Neural crest cell (in vitro differentiated cells): Measurements from ENCODE around the gene FRMPD2. TPM values are rescaled to one million over a fixed set of nuclear protein-coding genes. Genes with fewer than 3 reads are reported as not detected.

ENCODE experiments used
- DNase-seq: peaks from one replicate; pipeline ENCODE4 v3.0.0; 2021; ENCODE audit warnings: low read depth, mixed read lengths, low spot score
- H3K27ac Mint-ChIP-seq: one replicate; pipeline ENCODE4 v1.8.0; 2021; ENCODE audit warnings: mild to moderate bottlenecking, mixed read lengths; ENCODE audit not compliant: unreplicated experiment
- H3K27me3 Mint-ChIP-seq: 2 replicates; pipeline ENCODE4 v1.8.0; 2021; ENCODE audit warnings: low read depth, mild to moderate bottlenecking, mixed read lengths
- H3K36me3 Mint-ChIP-seq: 2 replicates; pipeline ENCODE4 v1.8.0; 2021; ENCODE audit warnings: low read depth, mild to moderate bottlenecking, mixed read lengths
- H3K4me1 Mint-ChIP-seq: 2 replicates; pipeline ENCODE4 v1.8.0; 2021; ENCODE audit warnings: mixed read lengths
- H3K4me3 Mint-ChIP-seq: one replicate; pipeline ENCODE4 v1.8.0; 2021; ENCODE audit warnings: mild to moderate bottlenecking, mixed read lengths
- H3K9me3 Mint-ChIP-seq: 2 replicates; pipeline ENCODE4 v1.8.0; 2021; ENCODE audit warnings: mixed read lengths
- CTCF ChIP-seq: fragments of 200-600 bp; sonication (generic); conservative IDR thresholded peaks from 2 replicates; pipeline ENCODE4 v1.5.0; 2021; ENCODE audit warnings: antibody characterized with exemption, mild to moderate bottlenecking
- total RNA-seq: library from RNA; stranded (reverse); gene quantifications from 2 replicates; pipeline ENCODE4 v1.2.1, GENCODE V29; 2021

The FRMPD2 gene
- total RNA-seq, 1 donor from 2014 or later = 0.26 TPM

- Mint-ChIP-seq H3K4me3 (no peak overlapping the region), H3K27ac (no peak overlapping the region), H3K9me3 (no peaks in the 10 kb centered on the region), H3K27me3 (peaks cover 4% of the 10 kb centered on the region), H3K36me3 (no peaks in the 10 kb centered on the region), H3K4me1 (peaks cover 3% of the 10 kb centered on the region)
- no peak for TF ChIP-seq CTCF
- no peak for DNase-seq
Observed at GRCh38 chr10:48272682-48273081, 1.8 kb downstream of the FRMPD2 start.

GRCh38 chr10:48271047-48271730 is 3.3 kb downstream of the FRMPD2 start:
- H3K27ac Mint-ChIP-seq = no peak overlapping the region
- no peak overlapping the region for H3K4me3 Mint-ChIP-seq
- no peaks in the 10 kb centered on the region for H3K9me3 Mint-ChIP-seq
- peaks cover 3% of the 10 kb centered on the region for H3K27me3 Mint-ChIP-seq
- peaks cover 3% of the 10 kb centered on the region for H3K4me1 Mint-ChIP-seq
- H3K36me3 Mint-ChIP-seq = no peaks in the 10 kb centered on the region
- TF ChIP-seq CTCF = no peak
- DNase-seq = no peak

GRCh38 chr10:48266528-48266927 is 8.0 kb downstream of the FRMPD2 start:
- TF ChIP-seq CTCF = no peak

GRCh38 chr10:48258105-48258504 is 16.4 kb downstream of the FRMPD2 start:
- no peak for DNase-seq
- H3K27ac Mint-ChIP-seq = no peak overlapping the region

More at GRCh38 chr10:48266528-48266927, 8.0 kb downstream of the FRMPD2 start:
- Mint-ChIP-seq H3K36me3 (no peaks in the 10 kb centered on the region), H3K4me1 (no peaks in the 10 kb centered on the region), H3K27me3 (peaks cover 3% of the 10 kb centered on the region), H3K4me3 (no peak overlapping the region), H3K9me3 (peaks cover 3% of the 10 kb centered on the region), H3K27ac (no peak overlapping the region)
- no peak for DNase-seq

GRCh38 chr10:48257407-48257961 is 17.0 kb downstream of the FRMPD2 start:
- no peak for DNase-seq

More at GRCh38 chr10:48258105-48258504, 16.4 kb downstream of the FRMPD2 start:
- TF ChIP-seq CTCF = no peak
- Mint-ChIP-seq H3K36me3 (no peaks in the 10 kb centered on the region), H3K4me3 (no peak overlapping the region), H3K9me3 (no peaks in the 10 kb centered on the region), H3K27me3 (no peaks in the 10 kb centered on the region), H3K4me1 (no peaks in the 10 kb centered on the region)

More at GRCh38 chr10:48257407-48257961, 17.0 kb downstream of the FRMPD2 start:
- Mint-ChIP-seq H3K36me3 (no peaks in the 10 kb centered on the region), H3K9me3 (no peaks in the 10 kb centered on the region), H3K27ac (no peak overlapping the region), H3K4me3 (no peak overlapping the region), H3K4me1 (no peaks in the 10 kb centered on the region), H3K27me3 (no peaks in the 10 kb centered on the region)
- TF ChIP-seq CTCF = no peak
